Nephron progenitor cell (in vitro differentiated cells): Measurements from ENCODE around the gene CHD1L.

Experiments used
- DNase-seq: peaks from one replicate; pipeline ENCODE4 v3.0.0; 2021
- H3K27ac Mint-ChIP-seq: 2 replicates; pipeline ENCODE4 v1.8.0; 2021; ENCODE audit warnings: mild to moderate bottlenecking, moderate library complexity, mixed read lengths
- H3K27me3 Mint-ChIP-seq: 2 replicates; pipeline ENCODE4 v1.8.0; 2021; ENCODE audit warnings: mild to moderate bottlenecking, low read depth, mixed read lengths; ENCODE audit not compliant: poor library complexity
- H3K36me3 Mint-ChIP-seq: 2 replicates; pipeline ENCODE4 v1.8.0; 2021; ENCODE audit warnings: low read depth, mixed read lengths
- H3K4me1 Mint-ChIP-seq: 2 replicates; pipeline ENCODE4 v1.8.0; 2021; ENCODE audit warnings: mixed read lengths
- H3K4me3 Mint-ChIP-seq: 2 replicates; pipeline ENCODE4 v1.8.0; 2021; ENCODE audit warnings: mild to moderate bottlenecking, moderate library complexity, mixed read lengths
- H3K9me3 Mint-ChIP-seq: 2 replicates; pipeline ENCODE4 v1.8.0; 2021; ENCODE audit warnings: mild to moderate bottlenecking, moderate library complexity, mixed read lengths
- TF ChIP-seq, protein P1 (sequence below): fragments of 200-600 bp; sonication (generic); IDR thresholded peaks from 2 replicates; pipeline ENCODE4 v1.5.0; 2021; ENCODE audit warnings: antibody characterized with exemption

The CHD1L gene

DNA sequence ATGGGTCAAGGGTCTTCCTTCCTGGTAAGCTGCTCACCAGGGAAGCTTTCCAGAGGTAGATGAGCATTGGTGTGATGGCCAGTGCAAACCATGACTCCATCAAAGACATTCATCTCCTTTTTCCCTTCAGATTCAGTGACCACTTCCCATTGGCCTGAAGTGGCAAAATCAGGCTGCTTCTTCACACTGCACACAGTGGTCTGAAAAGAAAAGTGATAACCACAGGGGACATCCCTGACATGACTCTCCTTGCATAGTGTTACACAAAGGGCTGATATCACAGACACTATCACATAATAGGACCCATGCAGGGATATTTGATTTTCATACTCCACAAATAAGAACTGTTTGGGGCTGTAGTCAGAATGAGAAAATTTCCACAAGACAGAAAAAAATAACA is 29.2 kb upstream of the CHD1L start:
- DNase-seq, result no peak
- no peaks in the 10 kb centered on the region for H3K36me3 Mint-ChIP-seq
- no peak overlapping the region for H3K27ac Mint-ChIP-seq
- H3K27me3 Mint-ChIP-seq, result peaks cover 11% of the 10 kb centered on the region
- TF ChIP-seq, protein P1, sequence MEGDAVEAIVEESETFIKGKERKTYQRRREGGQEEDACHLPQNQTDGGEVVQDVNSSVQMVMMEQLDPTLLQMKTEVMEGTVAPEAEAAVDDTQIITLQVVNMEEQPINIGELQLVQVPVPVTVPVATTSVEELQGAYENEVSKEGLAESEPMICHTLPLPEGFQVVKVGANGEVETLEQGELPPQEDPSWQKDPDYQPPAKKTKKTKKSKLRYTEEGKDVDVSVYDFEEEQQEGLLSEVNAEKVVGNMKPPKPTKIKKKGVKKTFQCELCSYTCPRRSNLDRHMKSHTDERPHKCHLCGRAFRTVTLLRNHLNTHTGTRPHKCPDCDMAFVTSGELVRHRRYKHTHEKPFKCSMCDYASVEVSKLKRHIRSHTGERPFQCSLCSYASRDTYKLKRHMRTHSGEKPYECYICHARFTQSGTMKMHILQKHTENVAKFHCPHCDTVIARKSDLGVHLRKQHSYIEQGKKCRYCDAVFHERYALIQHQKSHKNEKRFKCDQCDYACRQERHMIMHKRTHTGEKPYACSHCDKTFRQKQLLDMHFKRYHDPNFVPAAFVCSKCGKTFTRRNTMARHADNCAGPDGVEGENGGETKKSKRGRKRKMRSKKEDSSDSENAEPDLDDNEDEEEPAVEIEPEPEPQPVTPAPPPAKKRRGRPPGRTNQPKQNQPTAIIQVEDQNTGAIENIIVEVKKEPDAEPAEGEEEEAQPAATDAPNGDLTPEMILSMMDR, result no peak
- peaks cover 10% of the 10 kb centered on the region for H3K4me1 Mint-ChIP-seq
- no peak overlapping the region for H3K4me3 Mint-ChIP-seq
- no peaks in the 10 kb centered on the region for H3K9me3 Mint-ChIP-seq

DNA sequence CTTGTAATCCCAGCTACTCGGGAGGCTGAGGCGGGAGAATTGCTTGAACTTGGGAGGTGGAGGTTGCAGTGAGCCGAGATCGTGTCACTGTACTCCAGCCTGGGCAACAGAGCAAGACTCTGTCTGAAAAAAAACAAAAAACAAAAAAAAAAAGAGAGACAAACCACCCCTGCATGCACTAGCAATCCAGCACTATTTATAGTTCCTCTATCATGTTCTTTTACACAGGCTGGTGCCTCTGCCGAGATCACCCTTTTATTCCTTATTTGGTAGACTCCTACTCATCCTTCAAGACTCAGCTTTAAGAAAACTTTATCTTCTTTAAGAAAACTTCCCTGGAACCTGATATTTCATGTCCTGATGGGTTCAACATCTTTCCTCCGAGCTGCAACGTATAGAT is 28.2 kb upstream of the CHD1L start:
- no peaks in the 10 kb centered on the region for H3K36me3 Mint-ChIP-seq
- TF ChIP-seq, protein P1, result no peak
- peaks cover 11% of the 10 kb centered on the region for H3K27me3 Mint-ChIP-seq
- no peak overlapping the region for H3K27ac Mint-ChIP-seq
- H3K9me3 Mint-ChIP-seq, result no peaks in the 10 kb centered on the region
- H3K4me3 Mint-ChIP-seq, result no peak overlapping the region
- peaks cover 10% of the 10 kb centered on the region for H3K4me1 Mint-ChIP-seq
- no peak for DNase-seq

DNA sequence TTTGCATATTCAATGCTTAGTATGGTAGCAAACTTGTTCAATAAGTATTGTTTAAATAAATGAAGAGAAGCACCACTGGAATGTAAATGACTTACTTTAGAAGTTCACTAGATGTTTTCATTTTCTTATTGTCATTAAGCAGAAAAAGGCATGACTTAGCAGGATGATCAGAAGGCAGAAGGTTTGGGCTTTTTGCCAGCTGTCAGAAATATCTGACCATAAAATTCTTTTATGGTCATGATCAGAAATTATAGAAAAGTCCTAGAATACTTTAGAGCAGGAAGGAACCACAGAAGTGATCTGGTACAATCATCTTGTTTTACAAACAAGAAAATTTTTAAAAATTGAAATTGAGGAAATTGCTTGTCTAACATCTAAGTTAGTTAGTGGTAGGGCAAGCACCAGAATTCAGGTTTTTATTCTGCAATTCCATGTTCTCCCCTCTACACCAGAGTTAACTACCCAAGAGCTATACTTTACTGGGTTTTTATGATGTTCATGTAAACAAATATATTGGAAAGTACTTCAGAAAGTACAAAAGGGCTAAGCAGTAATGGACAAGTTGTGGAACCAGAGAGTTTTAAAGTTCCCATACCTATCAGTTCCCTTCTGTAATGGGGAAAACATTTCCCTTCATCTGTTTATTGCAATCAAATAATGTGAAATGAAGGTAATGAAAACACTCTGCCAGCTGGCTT is 27.5 kb upstream of the CHD1L start:
- DNase-seq, result no peak
- no peaks in the 10 kb centered on the region for H3K9me3 Mint-ChIP-seq
- no peaks in the 10 kb centered on the region for H3K36me3 Mint-ChIP-seq
- TF ChIP-seq, protein P1, result no peak
- H3K4me3 Mint-ChIP-seq, result no peak overlapping the region
- peaks cover 11% of the 10 kb centered on the region for H3K27me3 Mint-ChIP-seq
- H3K27ac Mint-ChIP-seq, result no peak overlapping the region
- H3K4me1 Mint-ChIP-seq, result peaks cover 10% of the 10 kb centered on the region

DNA sequence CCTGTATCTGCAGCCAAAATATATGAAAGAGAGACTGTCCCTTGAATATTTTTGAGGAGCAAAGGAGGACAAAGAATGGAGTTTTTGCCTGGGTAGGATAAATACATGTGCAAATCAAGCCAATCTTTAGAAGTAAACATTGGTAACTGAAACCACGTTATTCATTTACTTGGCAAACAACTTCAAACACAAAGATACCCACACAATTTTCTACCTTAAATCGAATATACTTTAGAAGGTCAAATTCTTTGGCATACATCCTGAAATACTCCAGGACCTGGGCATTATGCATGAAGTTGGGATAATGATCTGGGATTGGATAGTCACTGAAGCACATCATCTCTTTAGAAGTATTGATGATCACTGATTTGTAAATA is 27.0 kb upstream of the CHD1L start:
- no peak for DNase-seq
- TF ChIP-seq, protein P1, result no peak
- Mint-ChIP-seq H3K36me3 (no peaks in the 10 kb centered on the region), H3K4me1 (peaks cover 10% of the 10 kb centered on the region), H3K27me3 (peaks cover 11% of the 10 kb centered on the region), H3K9me3 (no peaks in the 10 kb centered on the region), H3K27ac (no peak overlapping the region), H3K4me3 (no peak overlapping the region)

DNA sequence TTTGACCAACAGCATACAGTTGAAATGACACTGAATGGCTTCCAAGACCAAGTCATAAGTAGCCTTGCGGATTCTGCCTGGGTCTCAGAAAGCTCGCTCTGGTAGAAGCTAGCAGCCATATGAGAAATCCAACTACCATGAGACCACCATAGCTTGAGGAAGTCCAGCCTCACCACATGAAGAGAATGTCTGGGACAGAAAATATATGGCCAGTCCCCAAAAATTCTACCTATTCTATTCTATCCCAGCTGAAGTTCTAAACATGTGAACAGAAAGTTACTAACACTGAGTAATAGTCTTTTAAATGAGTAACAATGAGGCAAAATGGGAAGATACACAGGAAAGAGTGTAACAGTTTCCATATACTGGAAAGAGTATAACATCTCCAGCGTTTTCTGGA is 26.4 kb upstream of the CHD1L start:
- H3K4me3 Mint-ChIP-seq, result no peak overlapping the region
- peaks cover 11% of the 10 kb centered on the region for H3K27me3 Mint-ChIP-seq
- no peaks in the 10 kb centered on the region for H3K9me3 Mint-ChIP-seq
- no peak overlapping the region for H3K27ac Mint-ChIP-seq
- H3K36me3 Mint-ChIP-seq, result no peaks in the 10 kb centered on the region
- DNase-seq, result no peak
- peaks cover 10% of the 10 kb centered on the region for H3K4me1 Mint-ChIP-seq
- TF ChIP-seq, protein P1, result no peak

DNA sequence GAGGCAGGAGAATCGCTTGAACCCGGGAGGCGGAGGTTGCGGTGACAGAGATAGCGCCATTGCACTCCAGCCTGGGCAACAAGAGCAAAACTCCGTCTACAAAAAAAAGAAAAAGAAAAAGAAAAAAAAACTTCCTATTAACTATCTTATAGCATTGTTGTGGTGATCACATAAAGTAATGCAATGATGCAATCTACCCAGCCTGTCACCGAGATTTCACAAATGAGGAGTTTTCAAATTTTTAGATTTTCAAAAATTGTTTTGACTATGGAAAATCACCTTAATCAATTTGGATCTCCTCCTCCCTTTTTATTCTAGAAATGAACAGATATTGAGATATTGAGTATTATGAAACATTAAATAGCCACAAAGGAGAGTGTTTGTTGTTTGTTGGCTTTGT is 25.3 kb upstream of the CHD1L start:
- H3K36me3 Mint-ChIP-seq, result no peaks in the 10 kb centered on the region
- peaks cover 11% of the 10 kb centered on the region for H3K27me3 Mint-ChIP-seq
- TF ChIP-seq, protein P1, result no peak
- no peaks in the 10 kb centered on the region for H3K9me3 Mint-ChIP-seq
- no peak overlapping the region for H3K4me3 Mint-ChIP-seq
- no peak for DNase-seq
- H3K27ac Mint-ChIP-seq, result no peak overlapping the region
- H3K4me1 Mint-ChIP-seq, result peaks cover 12% of the 10 kb centered on the region
